ENCODE results near the gene ATP6V1B1.
A peak's percentile ranks its signal among the peaks of the same experiment; 100 is the strongest.

ATP6V1B1 gene

GRCh38 chr2:70977605-70978205, 42.0 kb downstream of the ATP6V1B1 start:
- DNase-seq: no peak

GRCh38 chr2:70978341-70979179, 42.9 kb downstream of the ATP6V1B1 start, which contains the start of gene ANKRD53:
ANKRD53 (plus strand) TSS chr2:70978630; CDS start chr2:70978646, 16 bp downstream.
- no peak for DNase-seq

- DNase-seq: no peak
These were observed 43.4 kb downstream of the ATP6V1B1 start for GRCh38 chr2:70979180-70979488.

DNA sequence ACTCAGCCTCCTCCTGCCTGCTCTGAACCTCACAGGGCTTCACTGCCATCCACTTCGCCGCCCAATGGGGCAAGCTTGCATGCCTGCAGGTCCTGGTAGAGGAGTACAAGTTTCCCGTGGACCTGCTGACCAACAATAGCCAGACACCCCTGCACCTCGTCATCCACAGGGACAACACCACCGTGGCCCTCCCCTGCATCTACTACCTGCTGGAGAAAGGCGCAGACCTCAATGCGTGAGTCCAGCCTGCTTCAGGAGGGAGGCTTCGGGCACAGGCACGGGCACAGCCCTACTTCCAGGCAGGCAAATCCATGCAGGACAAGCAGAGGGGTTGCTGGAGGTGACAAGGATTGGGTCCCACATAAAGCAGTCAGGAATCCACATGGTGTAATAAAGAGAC, 43.9 kb downstream of the ATP6V1B1 start:
- DNase-seq: no peak

GRCh38 chr2:70981421-70981820, 45.7 kb downstream of the ATP6V1B1 start:
- DNase-seq: no peak

DNA sequence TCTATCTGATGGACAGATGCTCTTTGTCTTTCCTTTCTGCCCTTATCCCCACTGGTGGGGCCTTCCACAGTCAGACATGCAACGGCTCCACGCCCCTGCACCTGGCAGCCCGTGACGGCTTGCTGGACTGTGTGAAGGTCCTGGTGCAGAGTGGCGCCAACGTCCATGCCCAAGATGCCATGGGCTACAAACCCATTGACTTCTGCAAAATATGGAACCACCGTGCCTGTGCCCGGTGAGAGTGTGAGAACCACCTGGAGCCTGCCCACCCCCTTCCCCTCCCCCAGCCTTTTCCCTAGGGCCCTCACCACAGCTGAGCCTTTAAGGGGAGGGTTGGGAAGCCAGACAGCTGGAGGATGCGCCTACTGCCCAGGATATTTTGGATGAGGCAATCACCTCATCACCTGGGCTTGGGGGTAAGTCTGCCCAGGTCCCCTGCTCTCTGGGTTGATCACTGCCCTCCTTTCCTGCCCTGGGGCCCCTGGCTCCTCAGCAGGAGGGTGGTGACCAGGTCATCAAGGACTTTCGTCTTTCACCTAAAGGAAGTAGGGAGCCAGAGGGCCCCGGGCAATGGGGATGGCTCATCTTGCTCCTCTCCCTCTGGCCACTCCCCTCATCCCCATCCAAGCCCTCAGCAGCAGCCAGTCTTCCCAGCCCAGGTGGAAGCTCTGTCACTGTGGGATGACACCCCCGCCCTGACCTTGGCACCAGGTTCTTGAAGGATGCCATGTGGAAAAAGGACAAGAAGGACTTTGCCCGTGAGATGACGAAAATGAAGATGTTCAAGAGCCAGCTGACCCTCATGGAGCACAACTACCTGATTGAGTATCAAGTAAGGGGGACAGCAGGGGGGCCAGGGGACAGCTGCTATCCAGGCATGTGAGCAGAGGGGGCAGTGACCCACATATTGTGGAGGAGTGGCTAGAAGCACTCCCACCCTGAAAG, 46.4 kb downstream of the ATP6V1B1 start:
- DNase-seq: no peak

GRCh38 chr2:70982971-70983370, 47.3 kb downstream of the ATP6V1B1 start:
- DNase-seq: no peak

DNA sequence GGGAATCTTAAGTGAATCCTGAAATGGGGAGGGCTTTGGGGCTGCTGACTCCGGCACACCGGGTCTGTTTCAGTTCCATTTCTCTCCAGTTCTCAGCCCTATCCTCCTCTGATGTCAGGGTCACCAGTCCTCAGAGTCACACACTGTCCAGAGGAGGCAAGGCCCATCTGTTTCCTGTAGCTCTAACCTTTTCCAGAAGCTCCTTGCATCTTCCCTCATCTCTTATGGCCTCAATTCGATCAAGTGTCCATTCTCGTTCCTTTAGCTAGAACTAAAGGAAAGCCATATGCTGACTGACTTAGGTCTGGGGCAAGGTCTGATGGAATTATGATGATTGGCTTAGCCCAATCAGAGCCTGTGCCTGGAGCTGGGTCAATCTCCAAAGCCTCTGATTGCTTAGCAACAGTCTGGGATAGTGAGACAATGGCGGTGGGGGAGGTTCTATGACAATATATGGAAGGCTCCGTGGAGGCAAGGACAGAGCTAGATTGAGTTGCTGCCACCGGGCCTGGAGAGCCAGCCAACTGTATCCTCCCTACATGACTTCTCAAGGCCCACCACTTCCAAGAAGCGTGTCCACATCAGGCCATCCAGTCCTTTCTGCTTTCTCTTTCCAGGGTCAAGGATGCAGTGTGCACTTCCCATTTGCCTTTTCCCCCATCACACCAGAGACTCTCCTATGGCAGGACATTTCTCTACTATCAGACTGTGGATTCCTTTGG, 48.0 kb downstream of the ATP6V1B1 start:
- DNase-seq: no peak

DNA sequence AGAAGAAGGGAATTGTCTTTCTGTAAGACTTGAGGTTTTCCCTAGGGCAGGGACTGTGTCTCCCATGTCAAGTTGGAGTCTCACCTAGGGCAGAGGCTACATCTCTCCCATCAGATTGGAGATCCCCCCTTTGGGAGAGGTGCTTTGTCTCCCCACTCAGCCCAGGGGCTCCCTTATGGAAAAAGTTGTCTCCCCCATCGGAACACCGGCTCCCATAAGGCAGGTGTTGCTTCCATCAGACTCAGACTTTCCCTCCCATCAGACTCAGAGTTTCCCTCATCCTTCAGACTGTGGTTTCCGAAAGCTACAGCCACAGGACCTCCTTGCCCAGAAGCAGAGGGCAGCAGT, 48.5 kb downstream of the ATP6V1B1 start:
- no peak for DNase-seq

- DNase-seq: peak; percentile 79
These were observed 49.0 kb downstream of the ATP6V1B1 start for GRCh38 chr2:70984576-70985282.

DNA sequence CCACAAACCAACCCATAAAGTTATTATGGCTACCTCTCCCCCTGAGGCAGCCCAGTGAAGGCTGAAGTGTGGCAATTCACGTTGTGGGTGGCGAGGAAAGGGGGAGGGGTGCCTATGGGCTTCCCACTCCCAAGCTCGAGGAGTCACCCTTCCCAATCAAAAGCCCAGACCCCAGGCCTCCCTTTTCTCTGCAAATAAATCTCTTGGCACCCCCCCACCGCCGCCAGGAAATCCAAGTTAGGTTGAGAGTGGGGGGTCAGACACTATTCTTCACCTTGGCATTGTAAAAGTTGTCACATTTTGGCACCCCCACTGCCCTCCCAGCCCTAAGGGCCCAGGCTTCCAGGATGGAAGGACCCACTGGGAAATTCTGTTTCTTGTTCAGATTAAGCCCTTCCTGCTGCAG, 49.6 kb downstream of the ATP6V1B1 start:
- DNase-seq: no peak

- DNase-seq: no peak
These were observed 50.3 kb downstream of the ATP6V1B1 start for GRCh38 chr2:70985956-70986355.

DNA sequence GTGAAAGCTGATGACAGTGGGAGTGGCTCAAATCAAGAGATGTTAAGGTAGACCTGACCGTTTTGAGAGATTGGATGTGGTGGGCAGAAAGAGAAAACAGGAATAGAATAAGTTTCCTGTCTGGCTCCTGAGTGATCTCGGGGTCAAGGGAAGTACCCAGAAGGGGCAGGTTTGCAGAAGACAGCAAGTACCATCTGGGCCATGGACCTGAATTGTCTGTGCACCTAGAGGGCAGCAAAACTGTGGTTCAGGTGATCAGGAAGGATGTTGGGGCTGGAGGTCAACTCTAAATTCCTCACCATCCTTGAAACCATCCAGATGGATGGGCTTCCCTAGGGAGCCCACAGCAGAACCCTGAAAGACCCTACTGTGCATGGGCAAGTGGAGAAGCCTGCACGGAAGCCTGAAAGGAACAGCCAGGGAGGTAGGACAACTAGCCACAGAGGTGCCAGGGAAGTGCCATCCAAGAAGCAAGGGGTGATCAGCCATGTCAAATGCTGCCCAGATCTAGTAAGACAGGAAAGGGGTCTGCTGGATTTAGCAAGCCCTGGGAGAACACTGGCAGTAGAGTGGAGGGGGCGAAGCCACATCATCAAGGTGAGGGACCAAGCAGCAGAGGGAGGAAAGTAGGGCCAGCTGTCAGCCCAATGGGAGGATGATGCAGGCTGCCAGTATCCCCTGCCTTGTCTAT, 50.9 kb downstream of the ATP6V1B1 start:
- no peak for DNase-seq

GRCh38 chr2:70987386-70987785, 51.7 kb downstream of the ATP6V1B1 start:
- DNase-seq: no peak

GRCh38 chr2:70988151-70988550, 52.5 kb downstream of the ATP6V1B1 start:
- no peak for DNase-seq

GRCh38 chr2:70988726-70989648, 53.3 kb downstream of the ATP6V1B1 start:
- DNase-seq: no peak

DNA sequence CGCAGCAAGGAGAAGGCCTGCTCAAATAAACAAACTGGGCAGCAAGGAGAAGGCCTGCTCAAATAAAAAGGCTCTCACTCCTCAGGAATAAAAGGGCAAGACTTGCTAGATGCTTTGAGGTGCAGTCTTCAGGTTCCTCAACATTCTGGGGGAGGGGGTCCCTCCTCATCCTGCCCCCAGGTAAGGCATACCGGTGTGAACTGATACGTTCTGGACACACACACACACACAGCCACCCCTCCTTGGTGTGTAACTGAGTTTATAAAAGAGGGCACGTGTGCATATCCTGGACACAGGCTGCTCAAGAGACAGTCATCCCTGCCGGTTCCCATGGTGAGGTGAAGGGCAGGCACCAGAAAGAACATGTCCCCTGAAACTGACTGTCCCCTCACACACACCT, 54.5 kb downstream of the ATP6V1B1 start:
- DNase-seq: no peak

DNA sequence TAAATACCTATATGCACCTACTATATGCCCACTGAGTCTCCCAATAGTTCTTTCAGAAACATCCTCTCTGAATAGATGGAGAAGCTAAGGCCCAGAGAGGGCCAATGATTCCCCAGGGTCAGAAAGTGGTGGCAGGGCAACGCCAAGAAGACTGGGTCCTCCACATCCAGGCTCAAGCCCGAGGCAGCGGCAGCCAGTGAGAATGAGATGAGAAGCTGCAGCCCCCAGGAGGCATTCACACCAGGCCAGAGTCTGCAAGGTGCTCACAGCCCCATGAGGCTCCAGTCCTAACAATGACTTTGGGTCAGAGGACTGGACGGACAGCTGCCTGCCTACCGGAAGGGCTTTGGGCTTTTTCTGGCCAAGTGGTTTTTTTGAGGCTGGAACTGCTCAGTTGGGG, 55.4 kb downstream of the ATP6V1B1 start:
- DNase-seq: no peak

GRCh38 chr2:70991742-70992141, 56.0 kb downstream of the ATP6V1B1 start:
- no peak for DNase-seq
